Astrocyte (in vitro differentiated cells and primary cell): ENCODE measurements around the gene ACAD8. TPM values are rescaled to one million over a fixed set of nuclear protein-coding genes. Genes with fewer than 3 reads are reported as not detected.

Experiments used
- DNase-seq: peaks from one replicate; pipeline ENCODE4 v3.0.0-alpha.2; 2010; ENCODE audit warnings: low read depth
- FAIRE-seq: peaks from 2 replicates; lab custom pipeline; 2011; peaks lifted over from hg19 to GRCh38; lab: Jason Lieb, UNC
- H2AFZ ChIP-seq: 2 replicates; pipeline ENCODE4 v1.6.0; 2012; ENCODE audit warnings: low read depth, low read length, inconsistent platforms
- H3K27ac ChIP-seq: 2 replicates; pipeline ENCODE4 v1.5.1; 2011; ENCODE audit warnings: low read depth, low read length, inconsistent platforms
- H3K27me3 ChIP-seq: 2 replicates; pipeline ENCODE4 v1.6.0; 2011; ENCODE audit warnings: low read length, inconsistent platforms; ENCODE audit not compliant: insufficient read depth
- H3K36me3 ChIP-seq: 2 replicates; pipeline ENCODE4 v1.5.1; 2011; ENCODE audit warnings: low read length, inconsistent platforms; ENCODE audit not compliant: insufficient read depth
- H3K4me1 ChIP-seq: 2 replicates; pipeline ENCODE4 v1.5.1; 2011; ENCODE audit warnings: low read length, inconsistent platforms; ENCODE audit not compliant: insufficient read depth
- H3K4me2 ChIP-seq: 2 replicates; pipeline ENCODE4 v1.6.0; 2012; ENCODE audit warnings: low read length, inconsistent platforms
- H3K4me3 ChIP-seq: 2 replicates; pipeline ENCODE4 v1.5.1; 2011; ENCODE audit warnings: low read depth, mild to moderate bottlenecking, low read length, inconsistent platforms; ENCODE audit not compliant: insufficient read depth
- H3K79me2 ChIP-seq: 2 replicates; pipeline ENCODE4 v1.6.0; 2012; ENCODE audit warnings: mild to moderate bottlenecking, low read length, inconsistent platforms; ENCODE audit not compliant: insufficient read depth
- H3K9ac ChIP-seq: 2 replicates; pipeline ENCODE4 v1.6.0; 2012; ENCODE audit warnings: mild to moderate bottlenecking, low read length, inconsistent platforms
- H3K9me3 ChIP-seq: 2 replicates; pipeline ENCODE4 v1.5.1; 2012; ENCODE audit warnings: low read depth, mild to moderate bottlenecking, low read length, inconsistent platforms; ENCODE audit not compliant: insufficient read depth
- H4K20me1 ChIP-seq: 2 replicates; pipeline ENCODE4 v1.6.0; 2012; ENCODE audit warnings: low read length, inconsistent platforms; ENCODE audit not compliant: insufficient read depth
- H3K27ac Mint-ChIP-seq: one replicate; pipeline ENCODE4 v1.8.0; 2021; ENCODE audit warnings: mild to moderate bottlenecking, mixed read lengths; ENCODE audit not compliant: unreplicated experiment
- H3K27me3 Mint-ChIP-seq: one replicate; pipeline ENCODE4 v1.8.0; 2021; ENCODE audit warnings: low read depth, mixed read lengths; ENCODE audit not compliant: unreplicated experiment
- H3K36me3 Mint-ChIP-seq: one replicate; pipeline ENCODE4 v1.8.0; 2021; ENCODE audit warnings: low read depth, mixed read lengths; ENCODE audit not compliant: unreplicated experiment
- H3K4me1 Mint-ChIP-seq: one replicate; pipeline ENCODE4 v1.8.0; 2021; ENCODE audit warnings: low read depth, mixed read lengths; ENCODE audit not compliant: unreplicated experiment
- H3K4me3 Mint-ChIP-seq: one replicate; pipeline ENCODE4 v1.8.0; 2021; ENCODE audit warnings: mild to moderate bottlenecking, moderate library complexity, mixed read lengths; ENCODE audit not compliant: unreplicated experiment
- H3K9me3 Mint-ChIP-seq: one replicate; pipeline ENCODE4 v1.8.0; 2021; ENCODE audit warnings: mild to moderate bottlenecking, mixed read lengths; ENCODE audit not compliant: unreplicated experiment
- CTCF ChIP-seq: IDR thresholded peaks from 2 replicates; pipeline ENCODE4 v1.5.1; 2011; ENCODE audit warnings: low read depth, mild to moderate bottlenecking, inconsistent platforms, low read length, moderate library complexity; ENCODE audit not compliant: insufficient read depth
- EZH2 ChIP-seq: IDR thresholded peaks from 2 replicates; pipeline ENCODE4 v1.6.1; 2012; ENCODE audit warnings: mild to moderate bottlenecking, low read length, inconsistent platforms; ENCODE audit not compliant: insufficient read depth
- total RNA-seq: library from RNA; stranded (reverse); gene quantifications from 2 replicates; pipeline ENCODE4 v1.2.1, GENCODE V29; 2021

ACAD8 gene
- total RNA-seq, 1 donor from 2014 or later = 15.8 TPM

GRCh38 chr11:134231958-134232659, 21.3 kb upstream of the ACAD8 start:
- Histone ChIP-seq H3K79me2 (peaks cover 65% of the 10 kb centered on the region), H3K36me3 (peaks cover 8% of the 10 kb centered on the region), H3K27me3 (no peaks in the 10 kb centered on the region), H4K20me1 (peaks cover 74% of the 10 kb centered on the region), H3K9ac (no peak overlapping the region), H3K4me1 (peaks cover 4% of the 10 kb centered on the region), H3K4me3 (no peak overlapping the region), H3K9me3 (no peaks in the 10 kb centered on the region), H3K27ac (no peak overlapping the region), H3K4me2 (no peak overlapping the region), H2AFZ (no peak overlapping the region)
- no peaks in the 10 kb centered on the region for H3K27me3 Mint-ChIP-seq
- peaks cover 5% of the 10 kb centered on the region for H3K36me3 Mint-ChIP-seq
- no peak overlapping the region for H3K27ac Mint-ChIP-seq
- DNase-seq (no peak), FAIRE-seq (no peak)
- H3K4me3 Mint-ChIP-seq = no peak overlapping the region
- TF ChIP-seq CTCF = no peak
- TF ChIP-seq EZH2 = no peak
- no peaks in the 10 kb centered on the region for H3K9me3 Mint-ChIP-seq
- peaks cover 22% of the 10 kb centered on the region for H3K4me1 Mint-ChIP-seq

GRCh38 chr11:134233729-134234179, 19.6 kb upstream of the ACAD8 start:
- H3K9ac ChIP-seq = no peak overlapping the region
- no peak for TF ChIP-seq EZH2
- no peak for TF ChIP-seq CTCF
- peaks cover 2% of the 10 kb centered on the region for H3K4me1 ChIP-seq
- H3K27ac ChIP-seq = no peak overlapping the region
- FAIRE-seq (no peak), DNase-seq (no peak)
- Mint-ChIP-seq H3K36me3 (peaks cover 5% of the 10 kb centered on the region), H3K27ac (no peak overlapping the region), H3K4me3 (no peak overlapping the region), H3K9me3 (no peaks in the 10 kb centered on the region), H3K27me3 (no peaks in the 10 kb centered on the region), H3K4me1 (peaks cover 29% of the 10 kb centered on the region)
- no peaks in the 10 kb centered on the region for H3K9me3 ChIP-seq
- peaks cover 61% of the 10 kb centered on the region for H4K20me1 ChIP-seq
- H3K27me3 ChIP-seq = no peaks in the 10 kb centered on the region
- no peak overlapping the region for H2AFZ ChIP-seq
- H3K36me3 ChIP-seq = peaks cover 4% of the 10 kb centered on the region
- no peak overlapping the region for H3K4me3 ChIP-seq
- H3K79me2 ChIP-seq = peaks cover 50% of the 10 kb centered on the region
- no peak overlapping the region for H3K4me2 ChIP-seq

- Histone ChIP-seq H3K79me2 (peaks cover 34% of the 10 kb centered on the region), H3K27me3 (no peaks in the 10 kb centered on the region), H3K9me3 (no peaks in the 10 kb centered on the region), H3K9ac (no peak overlapping the region), H4K20me1 (peaks cover 44% of the 10 kb centered on the region), H2AFZ (no peak overlapping the region), H3K36me3 (peaks cover 8% of the 10 kb centered on the region), H3K27ac (no peak overlapping the region), H3K4me2 (no peak overlapping the region), H3K4me3 (no peak overlapping the region), H3K4me1 (no peaks in the 10 kb centered on the region)
- Mint-ChIP-seq H3K9me3 (no peaks in the 10 kb centered on the region), H3K27ac (no peak overlapping the region), H3K4me3 (no peak overlapping the region), H3K36me3 (peaks cover 7% of the 10 kb centered on the region), H3K27me3 (no peaks in the 10 kb centered on the region), H3K4me1 (peaks cover 16% of the 10 kb centered on the region)
- TF ChIP-seq CTCF (no peak), EZH2 (no peak)
- FAIRE-seq (no peak), DNase-seq (no peak)
Observed at GRCh38 chr11:134235399-134235798, 18.0 kb upstream of the ACAD8 start.
